AG08396 (cell line): ENCODE results near the gene PICK1.
"Not testable (repeated sequence)": the region's sequence is repeated elsewhere in the genome, so short reads cannot be mapped to it uniquely, and the experiment has no call there.

ENCODE experiments used
- DNase-seq: peaks from one replicate; pipeline ENCODE4 v3.0.0; 2012; ENCODE audit warnings: low spot score, mixed read lengths

Gene PICK1

DNA sequence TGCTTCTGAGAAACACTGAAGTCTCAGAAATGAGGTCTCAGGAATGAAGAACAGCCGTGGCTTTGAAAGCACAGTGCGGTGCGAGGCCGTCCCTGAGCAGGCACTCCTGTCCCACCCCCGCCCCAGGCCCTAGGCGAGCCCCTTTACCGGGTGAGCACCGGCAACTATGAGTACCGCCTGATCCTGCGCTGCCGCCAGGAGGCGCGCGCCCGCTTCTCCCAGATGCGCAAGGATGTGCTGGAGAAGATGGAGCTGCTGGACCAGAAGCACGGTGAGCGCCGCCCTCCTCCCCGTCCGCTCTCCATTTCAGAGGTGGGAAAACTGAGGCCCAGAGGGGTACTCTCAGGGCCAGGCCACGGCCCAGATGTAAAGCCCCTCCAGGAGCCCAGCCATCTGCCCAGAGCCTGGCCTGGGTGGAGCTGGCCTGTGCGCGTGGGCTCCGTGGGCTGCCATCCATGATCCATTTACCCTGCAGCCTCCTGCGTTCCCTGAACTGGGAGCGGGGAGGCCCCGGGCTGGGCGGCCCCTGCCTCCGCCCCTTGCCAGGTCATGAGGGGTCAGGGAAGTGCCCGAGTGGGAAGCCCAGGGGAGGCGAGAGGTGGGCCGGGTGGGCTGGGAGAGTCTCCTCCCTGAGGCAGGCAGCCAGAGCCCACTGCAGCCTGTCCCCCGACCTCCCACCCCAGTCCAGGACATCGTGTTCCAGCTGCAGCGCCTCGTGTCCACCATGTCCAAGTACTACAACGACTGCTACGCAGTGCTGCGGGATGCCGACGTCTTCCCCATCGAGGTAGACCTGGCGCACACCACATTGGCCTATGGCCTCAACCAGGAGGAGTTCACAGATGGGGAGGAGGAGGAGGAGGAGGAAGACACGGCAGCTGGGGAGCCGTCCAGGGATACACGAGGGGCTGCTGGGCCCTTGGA, 17.2 kb downstream of the PICK1 start:
- no peak for DNase-seq

DNA sequence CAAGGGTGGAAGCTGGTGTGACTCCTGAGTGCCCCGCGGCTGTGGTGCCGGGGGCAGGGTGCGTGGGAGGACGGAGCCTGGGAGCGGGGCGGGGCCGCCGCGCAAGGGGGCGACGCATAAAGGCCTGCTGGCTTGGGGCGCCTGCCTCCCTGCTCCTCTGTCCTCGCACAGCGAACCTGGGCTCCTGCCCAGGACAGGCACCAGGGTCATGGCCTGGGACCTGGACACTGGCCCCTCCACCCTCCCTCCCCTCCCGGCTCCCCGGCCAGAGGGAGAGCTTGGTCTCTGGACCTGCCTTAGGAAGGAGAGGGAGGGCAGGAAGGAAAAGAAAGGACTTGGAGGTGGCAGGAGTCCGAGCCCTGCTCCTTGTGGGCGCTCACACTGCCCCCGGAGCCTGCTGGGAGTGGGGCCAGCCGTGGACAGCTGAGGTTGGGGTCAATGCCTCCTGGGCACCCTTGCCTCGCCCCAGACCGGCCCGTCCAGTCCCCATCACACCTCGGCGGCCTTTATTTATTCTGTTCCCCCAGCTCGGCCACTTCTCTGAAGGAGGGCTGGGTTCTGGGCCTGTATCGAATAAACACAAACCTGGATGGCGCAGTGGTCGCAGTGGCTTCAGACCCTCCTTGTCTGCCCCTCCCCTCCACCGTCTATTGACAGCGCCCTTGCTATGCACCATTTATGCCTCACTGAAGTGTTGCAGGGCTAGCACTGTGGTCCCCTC, 18.1 kb downstream of the PICK1 start:
- DNase-seq = no peak

DNA sequence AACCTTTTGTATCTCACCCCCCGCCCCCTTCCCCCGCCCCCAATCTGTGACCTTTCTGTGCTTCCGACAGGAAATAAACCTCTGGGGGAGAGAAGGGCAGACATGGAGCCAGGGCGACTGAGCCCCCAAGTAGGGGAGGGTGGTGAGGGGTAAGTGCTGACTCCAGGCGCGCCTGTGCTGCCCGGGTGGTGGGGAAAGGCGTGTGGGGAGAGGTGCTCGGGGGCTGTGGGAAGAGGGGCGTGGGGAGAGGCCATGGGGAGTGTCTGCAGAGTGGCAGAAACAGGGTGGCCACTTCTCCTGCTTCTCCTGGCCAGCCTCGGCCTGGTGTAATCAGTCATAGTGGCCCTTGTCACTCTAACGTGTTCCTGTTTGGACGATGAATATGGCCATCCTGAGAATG, 18.8 kb downstream of the PICK1 start:
- no peak for DNase-seq

GRCh38 chr22:38077096-38077495, 19.9 kb downstream of the PICK1 start:
- DNase-seq = no peak

- no peak for DNase-seq
These were observed 20.4 kb downstream of the PICK1 start for GRCh38 chr22:38077595-38077994.

DNA sequence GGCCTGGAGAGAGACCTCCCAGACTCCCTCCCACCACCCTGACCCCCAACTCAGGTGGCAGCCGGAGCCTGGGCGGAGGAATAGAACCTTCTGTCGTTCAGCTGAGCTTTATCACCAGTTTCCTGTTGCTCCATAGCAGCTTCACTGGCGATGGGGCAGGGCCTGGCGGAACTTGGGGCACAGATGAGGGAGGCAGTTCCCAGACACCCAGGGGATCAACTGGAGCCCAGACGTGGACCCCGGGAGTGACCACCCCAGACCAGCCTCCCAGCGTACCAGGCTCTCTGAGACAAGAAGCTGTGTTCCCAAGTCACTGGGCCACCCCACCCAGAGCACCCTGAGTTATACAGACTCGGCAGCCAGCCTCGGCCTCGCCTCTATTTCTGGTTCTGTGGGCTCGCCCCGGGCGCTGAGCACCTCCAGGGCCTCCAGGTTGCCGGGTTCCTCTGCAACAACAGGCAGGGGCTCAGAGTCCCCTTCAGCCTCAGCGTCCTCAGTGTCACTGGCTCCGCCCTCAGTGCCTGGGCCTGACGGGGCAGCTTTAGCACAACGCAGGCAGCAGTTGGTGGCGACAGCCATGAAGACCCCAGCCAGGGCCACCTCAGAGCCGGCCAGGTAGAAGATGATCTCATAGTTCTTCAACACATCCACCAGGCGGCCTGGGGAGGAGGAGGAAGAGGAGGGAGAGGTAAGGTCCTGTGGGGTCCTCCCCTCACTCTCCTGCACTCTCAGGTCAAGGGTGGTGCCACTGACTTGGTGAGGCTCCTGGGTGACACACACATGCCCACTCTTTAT, 21.0 kb downstream of the PICK1 start:
- no peak for DNase-seq

DNA sequence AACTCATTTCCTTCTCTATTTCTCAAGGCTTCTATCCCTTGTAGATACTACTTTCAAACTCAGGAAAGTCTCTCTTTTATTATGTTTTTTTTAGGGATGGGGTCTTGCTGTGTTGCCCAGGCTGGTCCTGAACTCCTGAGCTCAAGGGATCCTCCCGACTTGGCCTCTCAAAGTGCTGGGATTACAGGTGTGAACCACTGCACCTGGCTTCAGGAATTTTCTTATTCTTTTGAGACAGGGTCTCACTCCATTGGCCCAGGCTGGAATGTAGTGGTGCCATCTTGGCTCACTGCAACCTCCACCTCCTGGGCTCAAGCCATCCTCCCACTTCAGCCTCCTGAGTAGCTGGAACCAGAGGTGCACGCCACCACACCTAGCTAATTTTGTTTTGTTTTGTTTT, 22.0 kb downstream of the PICK1 start:
- DNase-seq = not testable (repeated sequence)

DNA sequence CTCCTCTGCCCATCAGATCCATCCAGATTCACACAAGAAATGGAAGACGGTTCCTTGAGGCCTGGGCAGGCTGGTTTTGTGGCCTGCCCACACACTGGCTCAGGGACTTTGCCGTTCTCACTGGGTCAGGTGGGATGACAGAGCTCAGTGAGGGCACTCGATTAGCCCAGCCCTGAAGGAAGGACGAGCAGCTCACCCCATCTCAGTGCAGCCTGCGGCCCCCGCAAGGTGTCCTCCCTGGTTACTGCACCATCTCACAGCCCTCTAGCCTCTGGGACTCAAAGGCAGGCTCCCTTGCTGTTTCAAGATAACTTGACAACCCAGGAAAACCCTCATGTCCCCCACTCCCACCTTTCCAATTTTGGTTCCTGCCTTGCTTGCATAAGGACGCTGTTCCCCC, 22.6 kb downstream of the PICK1 start:
- no peak for DNase-seq

DNA sequence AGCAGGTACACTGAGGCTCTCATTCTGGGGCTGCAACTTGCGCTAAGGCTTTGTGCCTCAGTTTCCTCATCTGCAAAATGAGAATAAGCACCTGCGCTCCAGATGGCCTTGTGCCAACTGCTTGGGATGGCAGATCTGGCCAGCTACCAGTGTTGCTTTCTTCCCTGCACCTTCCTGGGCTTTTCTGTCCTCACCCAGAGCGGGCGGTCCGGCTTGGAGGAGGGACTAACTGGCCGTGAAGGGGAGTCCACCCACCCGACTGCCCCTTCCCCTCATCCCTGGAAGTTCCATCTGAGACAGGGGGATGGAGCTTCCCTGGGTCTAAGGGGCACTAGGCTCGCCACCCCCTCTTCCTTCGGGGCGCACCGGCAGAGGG, 23.3 kb downstream of the PICK1 start:
- DNase-seq = no peak

- DNase-seq = no peak
These were observed 23.8 kb downstream of the PICK1 start for GRCh38 chr22:38080850-38081635.

- no peak for DNase-seq
These were observed 24.4 kb downstream of the PICK1 start for GRCh38 chr22:38081636-38081940.

DNA sequence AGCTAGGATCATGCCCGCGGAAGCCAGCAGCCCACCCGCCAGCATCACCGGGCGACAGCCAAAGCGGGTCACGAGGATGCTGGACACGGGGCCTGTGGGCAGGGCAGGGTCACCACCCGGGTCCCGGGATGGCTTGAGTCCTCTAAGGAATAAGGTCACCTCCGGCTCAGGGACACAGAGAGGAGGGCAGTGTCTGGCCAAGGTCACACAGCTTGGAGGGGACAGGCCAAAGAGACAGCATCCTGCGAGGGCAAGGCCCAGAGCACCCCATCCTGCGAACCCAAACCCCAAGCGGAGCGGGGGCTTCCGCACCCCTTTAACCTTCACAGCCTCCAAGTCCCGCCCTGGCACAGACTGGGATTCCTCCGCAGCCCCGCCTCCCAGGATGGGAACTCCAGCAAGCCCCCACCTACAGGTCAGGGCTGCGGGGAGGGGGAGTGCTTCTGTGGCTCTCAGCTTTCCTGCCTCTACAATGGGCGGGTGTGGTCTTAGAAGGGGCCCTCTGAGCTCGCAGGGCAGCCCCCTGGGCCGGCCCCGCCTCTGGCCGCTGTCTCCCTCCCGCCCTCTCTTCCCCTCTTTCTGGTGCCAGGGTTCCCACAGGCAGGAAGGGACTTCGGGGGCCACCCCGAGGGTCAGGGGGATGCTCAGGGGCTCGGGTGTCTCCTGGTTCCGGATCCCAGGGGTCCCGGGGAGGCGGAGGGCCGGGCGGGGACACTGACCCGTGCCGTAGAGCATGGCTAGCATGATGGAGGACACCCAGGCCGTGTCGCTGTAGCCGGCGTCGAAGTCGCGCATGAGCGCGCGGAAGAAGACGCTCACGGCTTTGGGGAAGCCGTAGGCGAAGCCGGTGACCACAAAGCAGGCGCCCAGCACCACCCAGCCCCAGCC, 25.0 kb downstream of the PICK1 start:
- no peak for DNase-seq

- no peak for DNase-seq
These were observed 25.9 kb downstream of the PICK1 start for GRCh38 chr22:38082986-38083710.

GRCh38 chr22:38083931-38084631, 26.9 kb downstream of the PICK1 start, which contains the start of gene SLC16A8:
SLC16A8 (minus strand) TSS chr22:38084184; CDS start chr22:38082873, 1,311 bp downstream.
- DNase-seq = no peak

DNA sequence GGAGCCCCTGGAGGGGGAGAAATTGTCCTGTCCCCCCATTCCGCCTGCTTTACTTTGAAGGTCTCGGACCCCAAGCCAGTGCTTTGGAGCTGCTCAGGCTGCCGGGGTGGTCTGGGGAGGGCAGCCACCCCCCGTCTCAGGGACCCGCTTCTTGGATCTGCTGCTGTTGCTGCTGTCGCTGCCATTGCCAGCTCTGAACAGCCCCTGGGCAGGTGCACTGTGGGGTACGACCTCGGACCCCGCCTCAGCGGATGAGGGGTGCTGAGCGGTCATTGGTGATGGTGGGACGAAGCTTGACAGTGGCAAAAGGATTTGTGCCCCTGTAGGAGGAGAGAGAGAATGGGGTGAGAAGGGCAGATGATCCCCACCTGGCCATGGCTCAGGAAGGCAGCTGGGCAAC, 27.9 kb downstream of the PICK1 start:
- no peak for DNase-seq

DNA sequence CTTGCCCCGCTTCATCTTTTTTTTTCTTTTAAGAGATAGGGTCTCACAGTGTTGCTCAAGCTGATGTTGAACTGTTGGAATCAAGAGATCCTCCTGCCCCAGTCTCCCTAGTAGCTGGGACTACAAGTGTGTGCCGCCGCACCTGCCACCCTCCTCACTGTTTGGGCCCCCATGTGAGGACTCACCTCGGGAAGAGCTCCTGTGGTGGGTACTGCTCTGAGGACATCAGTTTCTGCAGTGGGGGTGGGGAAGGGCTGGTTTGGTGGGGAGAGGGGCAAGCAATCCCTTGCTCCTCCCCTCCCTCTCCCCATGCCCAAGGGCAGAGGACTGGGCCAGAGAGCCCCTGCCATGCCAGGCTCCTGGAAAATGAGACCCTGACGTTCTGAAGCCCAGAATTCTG, 28.3 kb downstream of the PICK1 start:
- no peak for DNase-seq

- DNase-seq = no peak
These were observed 29.0 kb downstream of the PICK1 start for GRCh38 chr22:38086001-38086845.

- no peak for DNase-seq
These were observed 29.7 kb downstream of the PICK1 start for GRCh38 chr22:38086942-38087341.

GRCh38 chr22:38087855-38088254, 30.7 kb downstream of the PICK1 start:
- no peak for DNase-seq
